HFF-Myc (cell line): Measurements from ENCODE around the gene ANAPC2.

ENCODE experiments used
- DNase-seq: peaks from one replicate; pipeline ENCODE4 v3.0.0-alpha.2; 2011; ENCODE audit warnings: low read depth; ENCODE audit errors: extremely low read depth
- H3K4me3 ChIP-seq: replicated peaks from 2 replicates; pipeline ENCODE4 v1.5.1; 2011; ENCODE audit warnings: low read depth, mild to moderate bottlenecking, control low read depth, low read length
- CTCF ChIP-seq: IDR thresholded peaks from 2 replicates; pipeline ENCODE4 v1.5.1; 2012; ENCODE audit warnings: mild to moderate bottlenecking, low read depth, low read length, control low read depth; ENCODE audit errors: missing control alignments

The ANAPC2 gene

GRCh38 chr9:137195525-137196220 lies 7.3 kb upstream of the ANAPC2 start:
- no peak overlapping the region for H3K4me3 ChIP-seq
- no peak for TF ChIP-seq CTCF
- no peak for DNase-seq

- no peak for TF ChIP-seq CTCF
- DNase-seq = no peak
- no peak overlapping the region for H3K4me3 ChIP-seq
Observed at GRCh38 chr9:137194909-137195308, 6.5 kb upstream of the ANAPC2 start.

GRCh38 chr9:137194388-137194787 lies 6.0 kb upstream of the ANAPC2 start:
- no peak for TF ChIP-seq CTCF
- DNase-seq = no peak
- H3K4me3 ChIP-seq = no peak overlapping the region

- H3K4me3 ChIP-seq = no peak overlapping the region
- no peak for DNase-seq
- TF ChIP-seq CTCF = no peak
Observed at GRCh38 chr9:137193771-137194170, 5.4 kb upstream of the ANAPC2 start.

- TF ChIP-seq CTCF = no peak
- no peak for DNase-seq
- H3K4me3 ChIP-seq = no peak overlapping the region
Observed at GRCh38 chr9:137192859-137193258, 4.5 kb upstream of the ANAPC2 start.

GRCh38 chr9:137192448-137192780 lies 4.1 kb upstream of the ANAPC2 start:
- no peak for DNase-seq
- TF ChIP-seq CTCF = no peak
- no peak overlapping the region for H3K4me3 ChIP-seq
